HG03159 (cell line): ENCODE measurements around the gene ZC3H13.

Experiments used
- ATAC-seq: cut with Tn5 transposase; IDR thresholded peaks from one replicate; pipeline ENCODE4 v1.9.1; 2021; ENCODE audit warnings: mild to moderate bottlenecking, moderate library complexity; ENCODE audit not compliant: unreplicated experiment

Gene ZC3H13

GRCh38 chr13:45943120-45943519, 109.4 kb downstream of the ZC3H13 start:
- ATAC-seq = no peak

GRCh38 chr13:45941261-45941660, 111.3 kb downstream of the ZC3H13 start:
- no peak for ATAC-seq

GRCh38 chr13:45940061-45940460, 112.5 kb downstream of the ZC3H13 start:
- ATAC-seq = no peak

- no peak for ATAC-seq
Observed at GRCh38 chr13:45936621-45937020, 115.9 kb downstream of the ZC3H13 start.

- no peak for ATAC-seq
Observed at GRCh38 chr13:45934283-45934682, 118.3 kb downstream of the ZC3H13 start.

- ATAC-seq = no peak
Observed at GRCh38 chr13:45933203-45933908, 119.2 kb downstream of the ZC3H13 start.

- ATAC-seq = no peak
Observed at GRCh38 chr13:45932676-45933075, 119.9 kb downstream of the ZC3H13 start.

- ATAC-seq = no peak
Observed at GRCh38 chr13:45932172-45932571, 120.4 kb downstream of the ZC3H13 start.

GRCh38 chr13:45931211-45931610, 121.3 kb downstream of the ZC3H13 start:
- no peak for ATAC-seq

- ATAC-seq = no peak
Observed at GRCh38 chr13:45930177-45930576, 122.4 kb downstream of the ZC3H13 start.

GRCh38 chr13:45928843-45929242, 123.7 kb downstream of the ZC3H13 start:
- ATAC-seq = no peak

GRCh38 chr13:45928176-45928575, 124.4 kb downstream of the ZC3H13 start:
- ATAC-seq = no peak

- no peak for ATAC-seq
Observed at GRCh38 chr13:45926741-45927140, 125.8 kb downstream of the ZC3H13 start.

- ATAC-seq = no peak
Observed at GRCh38 chr13:45925151-45925550, 127.4 kb downstream of the ZC3H13 start.

- no peak for ATAC-seq
Observed at GRCh38 chr13:45921162-45921736, 131.3 kb downstream of the ZC3H13 start.

- no peak for ATAC-seq
Observed at GRCh38 chr13:45918597-45918996, 133.9 kb downstream of the ZC3H13 start.

- no peak for ATAC-seq
Observed at GRCh38 chr13:45917019-45917418, 135.5 kb downstream of the ZC3H13 start.

GRCh38 chr13:45915686-45916439, 136.7 kb downstream of the ZC3H13 start:
- ATAC-seq = no peak

GRCh38 chr13:45909673-45910072, 142.9 kb downstream of the ZC3H13 start:
- no peak for ATAC-seq

- ATAC-seq = no peak
Observed at GRCh38 chr13:45909089-45909488, 143.5 kb downstream of the ZC3H13 start.

- no peak for ATAC-seq
Observed at GRCh38 chr13:45907503-45907902, 145.0 kb downstream of the ZC3H13 start.
